Measurements from ENCODE around the gene ADAMTSL4. TPM values are rescaled to one million over a fixed set of nuclear protein-coding genes. Genes with fewer than 3 reads are reported as not detected.
"Not testable (repeated sequence)": the region's sequence is repeated elsewhere in the genome, so short reads cannot be mapped to it uniquely, and the experiment has no call there.

Gene ADAMTSL4
- total and polyA plus RNA-seq, 4 donors, result 23.2 to 104 (median 48.0) TPM

GRCh38 chr1:150579945-150580642 is 30.9 kb downstream of the ADAMTSL4 start:
- H3K9ac ChIP-seq (ENCODE audit: insufficient read depth in 1 of 2, low read length in 2 of 2), result peak overlapping the region; percentile 97 to 98
- H3K36me3 ChIP-seq (ENCODE audit: control insufficient read depth in 4 of 4, insufficient read depth in 4 of 4, low read length in 4 of 4), result peaks cover 9 to 39% (median 18%) of the 10 kb centered on the region in 4 donors
- TF ChIP-seq CTCF (IDR thresholded peaks at IDR 0.05; ENCODE audit: control extremely low read depth, extremely low read depth), result no peak
- no peak for ATAC-seq (ENCODE audit: insufficient read depth, low FRiP score)
- H3K4me3 ChIP-seq, result peak overlapping the region; percentile 43
- DNase-seq, result no peak
- H3K9me3 ChIP-seq (ENCODE audit: control insufficient read depth in 4 of 4, insufficient read depth in 3 of 4, low read length in 3 of 4), result no peaks in the 10 kb centered on the region
- no peaks in the 10 kb centered on the region for H3K27me3 ChIP-seq (ENCODE audit: control insufficient read depth in 3 of 3, insufficient read depth in 3 of 3, low read length in 2 of 3)
- peak overlapping the region; percentile 93 to 96 for H3K27ac ChIP-seq (ENCODE audit: low read depth in 1 of 2, low read length in 1 of 2)
- H3K4me1 ChIP-seq (ENCODE audit: control insufficient read depth in 5 of 5, insufficient read depth in 5 of 5, low read length in 5 of 5), result peaks cover 0 to 28% (median 10%) of the 10 kb centered on the region in 5 donors
- WGBS, 2 donors, result 65 to 72% methylated on average over 15 of the region's 15 CpGs

GRCh38 chr1:150580966-150581365 is 31.8 kb downstream of the ADAMTSL4 start:
- WGBS, 2 donors, result 94 to 96% methylated on average over 3 of the region's 3 CpGs
- not testable (repeated sequence) for H3K27ac ChIP-seq (ENCODE audit: low read depth in 1 of 2, low read length in 1 of 2)

GRCh38 chr1:150581437-150581836 is 32.2 kb downstream of the ADAMTSL4 start:
- not testable (repeated sequence) for H3K9me3 ChIP-seq (ENCODE audit: control insufficient read depth in 4 of 4, insufficient read depth in 3 of 4, low read length in 3 of 4); ATAC-seq (ENCODE audit: insufficient read depth, low FRiP score); DNase-seq; H3K4me3 ChIP-seq; H3K27me3 ChIP-seq (ENCODE audit: control insufficient read depth in 3 of 3, insufficient read depth in 3 of 3, low read length in 2 of 3); H3K27ac ChIP-seq (ENCODE audit: low read depth in 1 of 2, low read length in 1 of 2); H3K9ac ChIP-seq (ENCODE audit: insufficient read depth in 1 of 2, low read length in 2 of 2)
- H3K4me1 ChIP-seq (ENCODE audit: control insufficient read depth in 5 of 5, insufficient read depth in 5 of 5, low read length in 5 of 5), result peaks cover 0 to 16% (median 0%) of the 10 kb centered on the region in 5 donors
- H3K36me3 ChIP-seq (ENCODE audit: control insufficient read depth in 4 of 4, insufficient read depth in 4 of 4, low read length in 4 of 4), result peaks cover 4 to 26% (median 10%) of the 10 kb centered on the region in 4 donors
- 95 to 98% methylated on average over 7 of the region's 7 CpGs for WGBS, 2 donors

More at GRCh38 chr1:150580966-150581365, 31.8 kb downstream of the ADAMTSL4 start:
- H3K4me3 ChIP-seq; H3K9ac ChIP-seq (ENCODE audit: insufficient read depth in 1 of 2, low read length in 2 of 2); H3K9me3 ChIP-seq (ENCODE audit: control insufficient read depth in 4 of 4, insufficient read depth in 3 of 4, low read length in 3 of 4); ATAC-seq (ENCODE audit: insufficient read depth, low FRiP score); H3K27me3 ChIP-seq (ENCODE audit: control insufficient read depth in 3 of 3, insufficient read depth in 3 of 3, low read length in 2 of 3); DNase-seq: not testable (repeated sequence)
- Histone ChIP-seq H3K36me3 (ENCODE audit: control insufficient read depth in 4 of 4, insufficient read depth in 4 of 4, low read length in 4 of 4) (peaks cover 4 to 31% (median 12%) of the 10 kb centered on the region in 4 donors), H3K4me1 (ENCODE audit: control insufficient read depth in 5 of 5, insufficient read depth in 5 of 5, low read length in 5 of 5) (peaks cover 0 to 21% (median 1%) of the 10 kb centered on the region in 5 donors)

GRCh38 chr1:150581962-150582361 is 32.8 kb downstream of the ADAMTSL4 start:
- H3K9ac ChIP-seq (ENCODE audit: insufficient read depth in 1 of 2, low read length in 2 of 2); H3K9me3 ChIP-seq (ENCODE audit: control insufficient read depth in 4 of 4, insufficient read depth in 3 of 4, low read length in 3 of 4); H3K27ac ChIP-seq (ENCODE audit: low read depth in 1 of 2, low read length in 1 of 2); DNase-seq; ATAC-seq (ENCODE audit: insufficient read depth, low FRiP score); H3K4me3 ChIP-seq; H3K27me3 ChIP-seq (ENCODE audit: control insufficient read depth in 3 of 3, insufficient read depth in 3 of 3, low read length in 2 of 3): not testable (repeated sequence)
- WGBS, 2 donors, result 97% methylated on average over 14 of the region's 14 CpGs
- H3K4me1 ChIP-seq (ENCODE audit: control insufficient read depth in 5 of 5, insufficient read depth in 5 of 5, low read length in 5 of 5), result peaks cover 0 to 11% (median 0%) of the 10 kb centered on the region in 5 donors
- H3K36me3 ChIP-seq (ENCODE audit: control insufficient read depth in 4 of 4, insufficient read depth in 4 of 4, low read length in 4 of 4), result peaks cover under 1 to 22% (median 7%) of the 10 kb centered on the region in 4 donors

GRCh38 chr1:150582371-150582770 is 33.2 kb downstream of the ADAMTSL4 start:
- Histone ChIP-seq H3K9me3 (ENCODE audit: control insufficient read depth in 4 of 4, insufficient read depth in 3 of 4, low read length in 3 of 4) (no peaks in the 10 kb centered on the region), H3K4me3 (no peak overlapping the region), H3K36me3 (ENCODE audit: control insufficient read depth in 4 of 4, insufficient read depth in 4 of 4, low read length in 4 of 4) (peaks cover 0 to 18% (median 3%) of the 10 kb centered on the region in 4 donors), H3K4me1 (ENCODE audit: control insufficient read depth in 5 of 5, insufficient read depth in 5 of 5, low read length in 5 of 5) (peaks cover 0 to 7% (median 0%) of the 10 kb centered on the region in 5 donors), H3K27ac (ENCODE audit: low read depth in 1 of 2, low read length in 1 of 2) (no peak overlapping the region), H3K9ac (ENCODE audit: insufficient read depth in 1 of 2, low read length in 2 of 2) (no peak overlapping the region), H3K27me3 (ENCODE audit: control insufficient read depth in 3 of 3, insufficient read depth in 3 of 3, low read length in 2 of 3) (no peaks in the 10 kb centered on the region)
- ATAC-seq (ENCODE audit: insufficient read depth, low FRiP score), result no peak
- WGBS, 2 donors, result 76 to 95% methylated on average over 2 of the region's 2 CpGs
- DNase-seq, result no peak
- no peak for TF ChIP-seq CTCF (IDR thresholded peaks at IDR 0.05; ENCODE audit: control extremely low read depth, extremely low read depth)
